NCI-H510A treated with DMSO at 0.1 percent for 48 hours (cell line): ENCODE results near the gene BASP1.
A peak's percentile ranks its signal among the peaks of the same experiment; 100 is the strongest.

Source experiments
- DNase-seq: peaks from one replicate; lab custom pipeline; 2025; lab: John Stamatoyannopoulos, UW

Gene BASP1

GRCh38 chr5:17217493-17218352, at the start of gene BASP1:
Gene BASP1 (plus strand): TSS chr5:17217631. CDS start chr5:17275217, 57,586 bp downstream.
- DNase-seq = peak; percentile 86

DNA sequence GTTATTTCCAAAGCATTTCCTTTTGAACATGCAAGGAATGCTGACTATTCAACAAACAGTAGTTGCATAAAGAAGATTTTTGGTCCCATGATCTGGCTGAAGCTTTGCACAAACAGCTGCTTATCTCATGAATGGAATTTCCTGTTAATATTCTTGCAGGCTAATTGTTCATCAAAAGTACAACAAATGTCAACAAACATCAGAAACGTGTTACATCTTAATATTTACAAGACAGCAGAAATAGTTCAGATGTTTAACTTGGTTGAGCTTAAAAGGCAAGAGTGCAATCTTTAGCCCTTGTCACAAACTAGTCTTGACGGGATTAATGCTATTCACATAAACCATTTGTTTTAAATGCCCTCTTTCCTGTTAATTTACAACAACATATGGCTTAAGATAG, 47.9 kb upstream of the BASP1 start:
- DNase-seq = no peak

GRCh38 chr5:17172791-17173190, 44.6 kb upstream of the BASP1 start:
- DNase-seq = no peak

- DNase-seq = no peak
These were observed 42.5 kb upstream of the BASP1 start for GRCh38 chr5:17174965-17175364.

GRCh38 chr5:17177501-17178372, 39.7 kb upstream of the BASP1 start:
- no peak for DNase-seq

DNA sequence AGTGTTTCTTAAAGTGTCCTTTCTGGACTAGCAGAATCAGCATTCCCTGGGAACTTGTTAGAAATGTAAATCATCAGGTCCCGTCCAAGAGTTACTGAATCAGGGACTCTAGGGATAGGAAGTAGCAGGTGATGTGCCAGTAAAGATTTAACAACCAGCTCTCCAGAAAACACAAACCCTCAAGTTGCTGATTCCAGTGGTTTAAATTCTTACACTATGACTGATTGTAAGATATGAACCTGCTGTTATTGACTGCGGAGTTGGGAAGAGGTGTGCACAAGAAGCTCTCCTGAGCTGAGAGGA, 39.1 kb upstream of the BASP1 start:
- no peak for DNase-seq

DNA sequence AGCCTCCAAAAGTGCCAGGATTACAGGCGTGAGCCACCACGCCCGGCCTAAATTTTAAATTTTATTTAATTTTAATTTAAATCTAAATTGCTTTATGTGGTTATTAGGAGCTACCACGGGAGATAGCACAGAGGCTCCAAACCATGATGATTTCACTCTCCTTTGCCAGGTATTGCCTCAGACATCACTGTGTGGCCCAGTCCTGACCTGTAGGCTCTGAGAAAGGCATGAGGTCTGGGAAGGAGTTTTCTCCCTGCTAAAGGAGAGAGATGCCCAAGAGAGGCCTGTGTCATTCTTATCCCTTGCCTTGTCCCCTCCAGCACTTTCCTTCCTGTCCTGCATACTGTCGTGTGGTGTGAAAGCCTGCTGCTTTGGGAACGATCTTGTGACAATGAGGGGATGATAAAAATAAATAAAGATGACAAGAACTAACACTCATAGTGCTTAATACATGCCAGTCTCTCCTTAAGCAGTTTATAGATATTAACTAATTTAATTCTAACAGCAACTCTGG, 37.0 kb upstream of the BASP1 start:
- DNase-seq = no peak

GRCh38 chr5:17180864-17181723, 36.3 kb upstream of the BASP1 start:
- DNase-seq = no peak

- no peak for DNase-seq
These were observed 34.9 kb upstream of the BASP1 start for GRCh38 chr5:17182494-17182893.

DNA sequence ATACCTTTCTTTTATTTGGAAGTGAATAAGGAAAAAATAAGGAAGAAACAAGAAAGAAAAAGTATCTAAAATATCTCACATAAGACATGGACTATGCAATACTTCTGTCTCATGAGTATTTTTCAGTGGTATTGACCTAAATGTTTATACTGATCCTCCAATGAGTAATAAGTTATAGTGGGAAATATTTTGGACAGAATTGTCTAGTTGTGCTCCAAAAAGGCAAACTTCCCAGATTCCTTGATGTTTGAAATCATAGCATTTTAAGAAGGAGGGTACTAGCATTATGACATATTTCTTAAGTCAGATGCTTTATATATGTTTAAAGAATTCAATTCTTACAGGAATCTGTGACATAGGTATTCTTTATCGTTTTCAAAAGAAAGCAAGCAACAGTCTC, 34.5 kb upstream of the BASP1 start:
- no peak for DNase-seq

DNA sequence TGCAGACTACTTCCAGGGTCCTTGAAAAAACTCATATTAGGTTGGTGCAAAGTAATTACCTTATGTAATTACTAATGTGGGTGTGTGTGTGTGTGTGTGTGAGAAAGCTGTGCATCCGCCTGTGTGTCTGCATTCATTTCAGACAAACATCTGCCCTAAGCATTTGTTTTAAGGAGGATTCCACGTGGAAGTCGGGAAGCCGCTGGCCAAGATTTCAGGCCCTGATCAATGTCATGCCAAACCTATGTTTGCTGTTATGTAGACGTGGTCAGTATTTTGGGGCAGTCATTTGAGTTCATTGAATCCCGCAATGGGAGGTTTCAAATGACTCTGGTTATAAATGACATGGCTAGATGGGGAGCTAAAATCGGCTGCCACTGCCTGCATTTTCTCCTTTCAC, 33.6 kb upstream of the BASP1 start:
- no peak for DNase-seq

DNA sequence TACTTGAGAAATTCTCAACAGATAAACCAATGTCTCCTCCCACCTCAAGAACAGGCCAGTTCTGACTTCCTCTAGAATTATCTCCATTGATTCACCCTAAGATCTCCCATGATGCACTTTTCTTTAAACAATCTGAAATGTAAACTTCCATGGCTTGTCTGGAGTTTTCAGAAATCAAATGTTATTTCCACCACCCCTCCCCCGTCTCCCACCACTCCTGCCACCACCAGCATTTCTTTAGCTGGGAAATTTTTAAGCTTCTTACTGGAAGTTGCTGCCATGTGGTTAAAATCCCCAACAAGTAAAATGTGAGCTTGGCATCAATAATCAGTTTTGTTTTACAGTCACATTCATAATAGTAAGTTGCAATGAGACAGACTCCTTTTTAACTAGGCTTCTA, 32.8 kb upstream of the BASP1 start:
- no peak for DNase-seq

GRCh38 chr5:17185349-17185748, 32.1 kb upstream of the BASP1 start:
- DNase-seq = no peak

DNA sequence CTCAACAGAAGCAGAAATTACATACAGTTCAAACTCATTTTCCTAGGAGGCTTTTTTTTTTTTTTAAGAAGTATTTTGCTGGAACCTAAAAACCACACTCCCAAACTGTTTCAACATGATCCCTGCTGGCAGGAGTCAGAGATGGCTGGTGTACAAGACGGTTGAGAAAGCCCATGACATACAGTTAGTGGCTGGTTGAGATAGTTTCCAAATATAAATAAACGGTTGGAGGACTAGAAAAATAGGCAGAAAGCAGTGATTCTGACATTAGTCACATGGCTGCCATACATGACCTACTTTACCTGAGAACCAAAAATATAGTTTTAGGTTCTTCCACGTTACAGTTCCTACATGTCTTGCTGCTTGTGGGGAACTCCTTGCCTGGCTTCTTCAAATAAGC, 31.7 kb upstream of the BASP1 start:
- no peak for DNase-seq

- DNase-seq = no peak
These were observed 31.2 kb upstream of the BASP1 start for GRCh38 chr5:17186256-17186655.

DNA sequence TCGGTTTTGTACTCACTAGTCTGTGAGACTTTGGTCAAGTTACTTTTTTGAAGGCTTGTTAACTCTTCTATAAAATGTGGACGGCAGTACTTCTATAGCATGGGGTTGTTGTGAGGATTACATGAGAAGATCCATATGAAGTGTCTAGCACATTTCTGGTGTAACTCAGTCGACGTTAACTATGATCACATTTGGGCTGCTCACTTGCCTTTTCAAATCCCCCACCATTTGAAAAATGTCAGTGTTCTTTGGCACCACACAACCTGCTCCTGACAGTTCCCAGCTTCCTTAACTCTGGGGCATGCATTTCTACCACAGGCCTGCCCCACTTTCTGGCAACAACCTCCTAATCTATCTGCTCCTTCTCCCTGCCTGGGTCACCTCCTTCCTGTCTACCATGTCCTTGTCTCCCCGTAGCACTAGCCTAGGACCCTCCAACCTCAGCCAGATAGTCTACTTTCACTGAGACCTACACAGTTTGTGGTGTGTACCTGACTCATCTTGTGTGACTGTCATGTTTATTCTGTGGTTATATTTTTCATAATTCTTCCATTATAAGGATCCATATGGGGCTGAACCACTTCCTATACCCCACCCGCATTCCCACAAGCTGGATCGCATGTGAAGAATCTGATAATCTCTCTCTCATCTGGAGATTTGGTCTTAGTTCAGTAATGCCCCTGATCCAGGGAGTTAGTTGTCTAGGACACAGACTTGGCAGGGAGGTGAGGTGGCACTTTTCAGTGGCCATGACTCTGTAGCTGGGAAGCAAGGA, 30.2 kb upstream of the BASP1 start:
- no peak for DNase-seq

DNA sequence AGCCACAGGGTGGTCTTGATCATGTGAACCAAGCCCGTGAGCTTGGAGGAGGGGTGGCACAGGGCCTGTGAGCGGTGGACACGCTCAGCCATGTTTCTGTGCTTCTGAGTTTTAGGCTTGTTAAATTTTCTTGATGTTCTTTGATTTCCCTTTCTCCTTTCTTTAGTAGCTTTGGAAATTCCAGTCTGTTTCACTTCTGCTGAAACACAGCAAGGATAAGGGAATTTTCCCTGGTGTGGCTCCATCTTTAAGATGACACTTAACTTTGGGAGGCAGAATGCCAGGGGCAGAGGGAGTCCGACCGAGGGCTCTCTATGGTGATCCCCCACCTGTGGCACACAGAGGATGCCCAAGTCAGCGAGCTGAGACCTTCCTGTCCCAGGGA, 29.7 kb upstream of the BASP1 start:
- no peak for DNase-seq

- DNase-seq = peak; percentile 95
These were observed 27.9 kb upstream of the BASP1 start for GRCh38 chr5:17189381-17190036.

DNA sequence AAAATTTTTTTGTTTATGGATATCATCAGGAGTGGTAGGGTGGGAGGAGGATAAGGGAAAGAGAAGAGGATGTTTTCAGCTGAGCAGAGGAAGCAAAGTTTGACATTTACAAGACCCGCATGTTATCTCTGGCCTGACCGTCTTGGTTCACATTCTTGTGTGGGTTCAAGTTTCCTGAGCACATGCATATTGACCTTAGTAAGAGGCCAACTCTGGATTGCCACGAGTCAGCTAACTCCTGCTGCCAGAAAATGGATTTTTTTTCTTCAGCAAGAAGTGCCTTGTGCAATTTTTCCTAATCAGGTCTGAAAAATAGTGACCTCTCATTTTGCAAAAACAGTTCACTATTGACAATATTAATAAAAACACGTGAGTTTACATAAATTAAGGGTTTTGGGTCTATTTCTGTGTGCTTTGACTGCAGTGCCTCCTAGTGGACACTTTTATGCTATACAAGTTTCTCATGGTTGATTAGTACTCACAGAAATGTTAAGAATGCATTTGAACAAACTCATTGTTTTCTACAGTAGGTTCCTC, 27.1 kb upstream of the BASP1 start:
- DNase-seq = peak; percentile 73

GRCh38 chr5:17190799-17191391, 26.5 kb upstream of the BASP1 start:
- no peak for DNase-seq
